CD4-positive, alpha-beta T cell treated with Interleukin-1 beta for 1 hour (primary cell): ENCODE measurements around the gene HNRNPK.
A peak's percentile ranks its signal among the peaks of the same experiment; 100 is the strongest.

Source experiments
- DNase-seq, 2 donors: peaks; one replicate each; pipeline ENCODE4 v3.0.0-alpha.2; 2020 to 2022

The HNRNPK gene

DNA sequence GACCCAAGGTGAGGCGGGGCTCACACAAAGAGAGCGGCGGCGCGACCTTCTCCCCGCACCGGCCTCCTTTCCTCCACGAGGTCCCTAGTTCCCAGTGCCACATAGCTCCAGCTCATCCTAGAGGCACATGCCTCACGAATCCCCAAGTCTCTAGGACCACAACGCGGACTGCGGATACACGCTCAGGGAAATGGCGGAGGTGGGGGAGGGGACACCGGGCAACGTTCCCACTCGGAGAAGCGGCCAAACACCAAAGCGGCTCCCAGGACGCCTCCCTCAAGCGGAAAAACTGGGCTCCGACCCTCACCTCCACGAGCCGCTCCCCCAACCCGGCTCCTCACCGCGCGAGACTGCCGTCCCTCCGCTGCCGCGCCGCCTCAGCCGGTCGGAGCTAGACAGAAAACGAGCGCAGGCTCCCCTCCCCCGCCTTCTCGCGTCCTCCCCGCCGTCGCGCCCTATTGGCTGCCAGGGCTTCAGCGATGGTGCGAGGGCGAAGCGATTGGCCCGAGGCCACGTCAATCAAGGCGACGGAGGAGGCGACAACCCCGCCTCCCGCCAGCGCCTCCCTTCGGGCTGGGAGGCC is at the start of gene HNRNPK:
HNRNPK (minus strand) TSS at position 404 of the 583 bp plus-strand sequence. CDS start 1,963 bp downstream, outside the sequence.
- peak; percentile 98 to 99 for DNase-seq

DNA sequence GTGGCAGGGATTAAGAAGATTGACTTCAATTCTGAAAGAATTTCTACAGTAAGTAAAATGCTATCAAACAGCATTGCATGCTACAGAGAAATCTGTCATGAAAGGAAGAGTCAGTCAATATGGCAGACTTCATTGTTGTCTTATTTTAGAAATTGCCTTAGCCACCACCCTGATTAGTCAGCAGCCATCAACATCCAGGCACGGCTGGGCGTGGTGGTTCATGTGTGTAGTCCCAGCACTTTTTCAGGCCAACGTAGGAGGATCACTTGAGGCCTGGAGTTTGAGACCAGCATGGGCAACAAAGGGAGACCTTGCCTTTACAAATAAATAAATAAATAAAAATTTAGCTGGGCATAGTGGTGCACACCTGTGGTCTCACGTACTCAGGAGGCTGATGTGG is 47.2 kb upstream of the HNRNPK start:
- no peak for DNase-seq

DNA sequence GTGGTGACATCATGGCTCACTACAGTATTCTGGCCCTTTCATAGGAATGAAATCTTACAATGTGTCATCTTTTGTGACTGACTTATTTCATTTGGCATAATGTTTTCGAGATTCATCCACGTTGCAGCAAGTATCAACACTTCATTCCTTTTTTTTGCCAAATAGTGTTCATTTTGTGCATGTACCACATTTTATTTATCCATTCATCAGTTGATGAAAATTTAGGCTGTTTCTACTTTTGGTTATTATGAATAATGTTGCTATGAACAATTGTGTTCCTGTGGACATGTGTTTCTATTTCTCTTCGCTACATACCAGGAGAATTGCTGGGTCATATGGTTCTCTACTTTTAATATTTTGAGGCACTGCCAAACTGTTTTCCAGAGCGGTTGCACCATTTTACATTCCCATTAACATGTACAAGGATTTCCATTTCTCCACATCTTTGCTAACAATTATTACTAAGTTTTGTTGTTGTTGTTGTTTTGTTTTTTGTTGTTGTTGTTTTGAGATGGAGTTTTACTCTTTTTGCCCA is 44.1 kb upstream of the HNRNPK start:
- DNase-seq = no peak

DNA sequence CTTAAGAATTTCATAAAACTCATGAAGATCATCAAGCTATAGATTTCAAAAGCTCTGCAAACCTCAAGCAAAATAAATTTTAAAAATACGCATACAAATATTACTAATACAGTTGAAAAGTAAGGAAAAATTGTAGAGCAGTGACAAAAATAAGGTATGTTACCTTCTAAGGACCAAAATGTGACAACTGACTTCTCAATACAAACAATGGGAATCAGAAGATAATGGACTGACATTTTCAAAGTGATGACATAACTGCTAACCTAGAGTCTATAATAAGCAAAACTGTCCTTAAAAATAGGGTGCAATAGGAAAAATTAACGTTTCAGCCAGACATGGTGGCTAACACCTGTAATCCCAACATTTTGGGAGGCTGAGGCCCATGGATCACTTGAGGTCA is 27.6 kb upstream of the HNRNPK start:
- no peak for DNase-seq

DNA sequence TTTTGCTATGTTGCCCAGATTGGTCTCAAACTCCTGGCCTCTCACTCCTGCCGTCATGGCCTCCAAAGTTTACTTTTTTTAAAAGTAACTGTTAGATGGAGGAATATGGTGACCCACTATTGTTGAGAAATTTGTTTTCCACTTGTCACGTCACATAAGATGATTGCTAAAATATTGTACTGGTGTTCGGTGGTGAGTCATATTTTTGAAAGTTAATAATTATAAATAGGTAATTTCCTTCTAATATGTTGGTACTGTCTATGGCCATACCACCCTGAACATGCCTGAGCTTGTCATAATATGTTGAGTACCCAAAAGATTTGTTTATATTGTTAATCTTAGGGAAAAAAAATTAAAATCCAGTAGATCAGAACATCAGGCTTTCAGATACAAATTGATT is 23.2 kb upstream of the HNRNPK start:
- DNase-seq = no peak

DNA sequence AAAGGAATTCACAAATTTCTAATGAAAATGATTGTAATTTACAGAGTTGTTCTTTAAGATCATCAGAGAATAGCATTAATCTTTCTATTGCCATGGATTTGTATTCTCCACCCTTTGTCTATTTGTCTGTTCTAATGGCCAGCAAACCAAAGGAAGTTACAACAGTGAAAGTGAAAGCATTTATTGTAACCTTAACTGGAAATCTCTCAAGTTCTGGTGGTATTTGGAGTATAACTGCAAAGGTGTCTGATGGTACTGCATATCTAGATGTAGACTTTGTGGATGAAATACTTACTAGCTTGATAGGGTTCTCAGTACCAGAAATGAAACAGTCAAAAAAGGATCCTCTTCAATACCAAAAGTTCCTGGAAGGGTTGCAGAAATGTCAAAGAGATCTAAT is 22.3 kb upstream of the HNRNPK start:
- DNase-seq = peak in 1 of 2 donors; percentile 25

DNA sequence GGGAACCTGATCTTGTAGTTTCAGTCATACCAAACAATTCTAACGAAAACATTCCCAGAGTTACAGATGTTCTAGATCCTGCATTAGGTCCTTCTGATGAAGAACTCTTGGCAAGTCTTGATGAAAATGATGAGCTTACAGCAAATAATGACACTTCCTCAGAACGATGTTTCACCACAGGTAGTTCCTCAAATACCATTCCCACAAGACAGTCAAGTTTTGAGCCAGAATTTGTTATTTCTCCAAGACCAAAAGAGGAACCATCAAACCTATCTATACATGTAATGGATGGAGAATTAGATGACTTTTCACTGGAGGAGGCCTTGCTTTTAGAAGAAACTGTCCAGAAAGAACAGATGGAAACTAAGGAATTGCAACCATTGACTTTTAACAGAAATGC is 21.6 kb upstream of the HNRNPK start:
- no peak for DNase-seq

DNA sequence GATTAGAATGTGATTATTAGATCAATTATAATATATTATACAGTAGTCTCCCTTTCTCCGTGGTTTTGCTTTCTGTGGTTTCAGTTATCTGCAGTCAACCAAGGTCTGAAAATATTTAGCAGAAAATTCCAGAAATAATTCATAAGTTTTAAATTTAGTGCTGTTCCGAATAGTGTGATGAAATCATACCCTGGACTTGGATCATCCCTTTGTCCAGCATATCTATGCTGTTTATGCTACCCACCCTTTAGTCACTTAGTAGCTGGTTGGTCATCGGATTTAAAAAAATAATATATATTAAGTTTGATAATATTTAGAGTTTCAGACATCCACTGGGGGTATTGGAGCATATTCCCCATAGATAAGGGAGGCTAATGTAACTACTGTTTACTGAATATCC is 20.2 kb upstream of the HNRNPK start:
- DNase-seq = no peak

DNA sequence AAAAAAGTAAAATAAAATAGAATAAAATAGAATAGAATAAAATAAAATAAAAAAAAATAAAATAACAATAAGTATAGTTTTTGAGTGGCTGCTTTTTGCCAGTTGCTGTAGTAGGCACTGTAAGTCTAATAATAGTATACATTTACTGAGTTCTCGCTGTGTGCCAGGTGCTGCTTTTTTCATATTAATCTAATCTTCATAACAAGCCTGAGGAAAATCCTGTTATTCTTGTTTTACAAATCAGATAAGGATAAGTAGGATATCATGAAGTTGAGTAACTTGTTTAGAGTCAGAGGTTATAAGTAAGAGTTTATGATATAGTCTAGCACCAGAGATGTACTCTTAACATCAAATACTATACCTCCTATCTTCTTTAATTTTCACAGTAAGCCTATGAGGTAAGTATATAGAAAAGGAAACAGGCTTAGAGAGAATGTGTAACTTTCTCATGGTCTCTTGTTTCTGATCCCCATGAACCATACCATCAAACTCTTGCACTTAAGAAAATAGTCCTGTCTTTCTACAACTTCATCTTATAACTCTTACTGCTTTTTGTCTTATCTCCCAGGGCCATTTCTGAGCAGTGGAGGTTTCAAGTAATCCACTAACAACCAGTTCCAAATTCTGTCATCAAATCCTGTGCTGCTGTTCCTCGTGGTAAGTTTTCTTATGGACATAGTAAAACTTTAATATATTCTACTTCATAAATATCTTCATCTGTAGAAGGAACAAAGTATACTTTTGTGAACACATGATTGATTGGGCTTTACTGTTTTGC is 19.3 kb upstream of the HNRNPK start:
- DNase-seq = no peak

DNA sequence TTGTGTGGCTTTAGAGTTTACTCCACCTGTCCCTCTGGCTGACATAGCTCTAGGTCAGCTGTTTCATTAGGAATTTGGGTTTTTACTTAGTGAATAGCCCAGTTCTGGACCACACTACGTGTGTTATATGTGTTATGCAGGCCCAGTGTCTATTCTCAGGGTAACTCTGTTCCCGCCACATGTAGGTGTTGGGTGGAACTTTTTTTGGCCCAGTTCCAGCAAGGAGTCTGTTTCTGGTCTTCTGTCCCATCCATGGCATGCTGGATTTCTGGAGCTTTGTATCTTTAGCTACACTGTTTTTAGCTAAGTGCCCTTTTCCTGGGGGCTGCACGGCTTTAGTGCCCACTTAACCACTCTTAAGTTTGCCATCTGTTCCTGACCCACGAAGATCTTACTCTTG is 16.1 kb upstream of the HNRNPK start:
- no peak for DNase-seq

DNA sequence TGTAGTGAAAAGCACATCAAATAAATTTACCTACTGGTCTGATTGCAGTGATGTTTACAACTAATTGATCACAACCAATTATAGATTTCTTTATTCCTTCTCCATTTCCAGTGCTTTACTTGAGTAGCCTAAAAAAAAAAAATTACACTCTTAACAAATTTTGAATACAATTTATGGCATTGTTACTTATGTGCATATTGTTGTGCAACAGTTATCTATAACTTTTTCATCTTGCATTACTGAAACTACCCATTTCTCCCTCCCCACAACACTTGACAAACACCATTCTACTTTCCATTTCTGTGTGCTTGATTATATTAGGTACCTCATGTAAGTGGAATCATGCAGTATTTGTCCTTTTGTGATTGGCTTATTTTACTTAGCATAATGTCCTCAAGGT is 12.9 kb upstream of the HNRNPK start:
- DNase-seq = no peak

DNA sequence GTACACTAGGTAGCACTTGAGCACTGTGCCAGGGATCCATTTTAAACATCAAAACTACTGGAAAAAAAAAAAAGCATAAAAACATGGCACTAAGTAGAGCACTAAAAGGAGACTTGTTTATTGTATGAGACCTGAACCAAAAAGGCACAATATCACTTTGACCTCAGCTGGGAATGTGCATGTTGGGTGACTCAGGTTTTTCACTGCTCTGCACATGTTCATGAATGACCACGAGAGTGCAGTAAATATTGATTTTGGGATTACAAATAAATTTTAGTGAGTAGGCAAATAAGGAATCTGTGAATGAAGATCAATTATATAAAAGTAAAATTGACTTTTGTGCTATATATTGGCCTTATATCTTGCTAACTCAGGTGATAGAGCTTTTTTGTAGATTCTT is 12.4 kb upstream of the HNRNPK start:
- no peak for DNase-seq

DNA sequence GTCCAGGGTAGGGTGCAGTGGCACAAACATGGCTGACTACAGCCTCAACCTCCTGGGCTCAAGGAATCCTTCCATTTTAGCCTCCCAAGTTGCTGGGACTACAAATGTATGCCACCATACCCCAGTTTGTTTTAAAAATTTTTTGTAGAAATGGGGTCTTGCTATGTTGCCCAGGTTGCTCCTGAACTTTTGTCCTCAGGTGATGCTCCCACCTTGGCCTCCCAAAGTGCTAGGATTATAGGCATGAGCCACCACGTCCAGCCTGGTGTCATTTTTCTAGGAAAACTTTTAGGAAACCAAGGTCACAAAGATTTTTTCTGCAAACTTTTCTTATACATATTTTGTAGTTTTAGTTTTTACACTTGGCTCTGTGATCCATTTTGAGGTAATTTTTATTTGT is 11.3 kb upstream of the HNRNPK start:
- DNase-seq = no peak

DNA sequence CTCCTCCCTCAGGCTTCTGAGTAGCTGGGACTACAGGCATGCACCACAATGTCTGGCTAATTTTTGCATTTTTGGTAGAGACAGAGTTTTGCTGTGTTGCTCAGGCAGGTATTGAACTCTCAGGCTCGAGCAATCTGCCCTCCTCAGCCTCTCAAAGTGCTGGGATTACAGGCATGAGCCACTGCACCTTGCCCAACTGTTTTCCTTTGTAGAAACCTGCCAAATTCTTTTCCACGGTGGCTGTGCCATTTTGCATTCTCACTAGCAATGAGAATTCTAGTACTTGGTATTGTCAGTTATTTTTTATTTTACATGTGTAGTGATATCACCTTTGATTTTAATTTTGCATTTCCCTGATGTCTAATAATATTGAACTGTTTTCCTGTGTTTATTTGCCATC is 8.4 kb upstream of the HNRNPK start:
- no peak for DNase-seq

DNA sequence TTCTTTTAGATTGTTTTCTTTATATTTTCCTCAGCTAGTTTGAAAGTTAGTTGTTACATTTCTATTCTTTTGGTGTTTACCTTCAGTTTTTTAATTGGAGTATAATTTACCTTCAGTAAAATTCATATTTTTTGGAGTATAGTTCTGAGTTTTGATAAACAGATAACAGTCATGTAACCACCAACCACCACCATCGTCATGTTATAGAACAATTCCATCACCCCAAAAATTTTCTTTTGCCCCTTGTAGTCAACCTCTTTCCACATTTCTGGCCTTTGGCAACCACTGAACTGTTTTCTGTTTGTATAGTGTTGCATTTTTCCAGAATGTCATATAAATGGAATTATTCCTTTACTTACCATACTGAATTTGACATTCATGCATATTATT is 7.4 kb upstream of the HNRNPK start:
- DNase-seq = no peak

DNA sequence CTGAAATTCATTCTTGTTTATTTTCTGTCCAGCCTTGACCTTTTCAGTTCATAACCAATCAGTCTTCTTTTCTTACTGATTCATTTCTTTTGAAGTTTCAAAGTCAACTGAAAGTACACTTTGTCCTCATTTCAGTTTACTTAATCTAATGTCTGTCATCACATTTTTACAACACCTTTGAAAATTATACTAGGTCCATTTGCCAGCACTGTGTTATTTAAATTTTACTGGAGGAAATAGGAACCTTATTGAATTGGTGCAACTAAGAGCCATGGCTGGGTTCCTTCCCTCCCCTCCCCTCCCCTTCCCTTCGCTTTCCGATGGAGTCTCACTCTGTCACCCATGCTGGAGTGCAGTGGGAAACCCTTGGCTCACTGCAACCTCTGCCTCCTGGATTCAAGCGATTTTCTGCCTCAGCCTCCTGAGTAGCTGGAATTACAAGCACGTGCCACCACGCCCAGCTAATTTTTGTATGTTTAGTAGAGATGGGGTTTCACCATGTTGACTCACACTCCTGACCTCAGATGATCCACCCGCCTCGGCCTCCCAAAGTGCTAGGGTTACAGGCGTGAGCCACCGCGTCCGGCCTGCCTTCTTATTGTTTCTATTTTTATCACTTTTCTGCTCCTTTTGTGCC is 6.9 kb upstream of the HNRNPK start:
- DNase-seq = peak in 1 of 2 donors; percentile 16

DNA sequence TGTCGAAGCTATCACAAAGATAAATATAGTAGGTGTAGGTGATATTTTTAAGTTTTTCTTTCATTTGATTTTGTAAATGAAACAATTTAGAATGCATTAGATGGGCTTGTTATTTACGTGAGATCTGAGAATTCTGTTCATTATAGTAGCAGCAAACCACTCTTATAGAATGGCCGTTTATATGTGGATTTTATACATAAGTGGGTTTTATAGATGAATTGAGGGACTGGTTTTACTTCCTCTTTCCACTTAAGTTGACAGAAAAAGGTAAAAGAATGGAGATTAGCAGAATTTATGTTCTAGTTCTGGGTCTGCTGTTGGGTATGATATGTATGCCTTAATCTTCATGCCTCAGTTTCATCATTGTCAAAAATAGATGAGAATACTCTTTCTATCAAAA is 6.2 kb upstream of the HNRNPK start:
- DNase-seq = no peak

DNA sequence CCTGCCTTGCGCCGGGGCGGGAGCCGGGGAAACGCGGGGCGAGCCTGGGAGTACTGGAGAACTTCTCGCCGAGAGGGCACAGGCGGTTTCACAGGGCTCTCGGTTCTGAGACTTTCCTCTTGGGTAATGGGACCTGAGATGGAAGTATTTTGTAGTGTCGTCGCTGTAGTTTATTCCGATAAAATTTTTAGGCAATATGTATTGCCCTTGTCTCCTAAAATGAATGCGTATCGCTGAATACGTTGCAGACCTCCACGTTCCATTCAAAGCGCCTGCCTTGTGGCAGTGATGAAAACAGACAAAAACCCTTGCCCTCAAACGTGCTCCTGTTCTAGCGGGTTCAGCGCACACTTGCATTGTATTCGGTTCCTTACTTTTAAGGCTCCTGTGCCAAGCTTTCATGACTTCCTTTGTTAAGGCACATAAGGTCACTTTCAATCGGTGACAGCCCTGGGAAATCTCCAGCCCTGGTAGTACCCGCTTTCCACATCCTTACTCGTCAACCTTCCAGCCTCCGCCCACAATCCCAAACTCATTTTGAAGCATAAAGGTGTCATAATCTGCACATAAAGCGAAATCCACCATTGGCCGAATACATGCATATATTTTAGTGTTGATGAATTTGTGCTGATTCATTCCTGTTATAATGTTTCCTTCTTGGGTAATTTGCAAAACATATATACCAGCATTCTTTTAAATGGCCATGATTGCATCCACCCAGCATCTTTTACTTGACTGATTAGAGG is 1.3 kb upstream of the HNRNPK start:
- DNase-seq = no peak

DNA sequence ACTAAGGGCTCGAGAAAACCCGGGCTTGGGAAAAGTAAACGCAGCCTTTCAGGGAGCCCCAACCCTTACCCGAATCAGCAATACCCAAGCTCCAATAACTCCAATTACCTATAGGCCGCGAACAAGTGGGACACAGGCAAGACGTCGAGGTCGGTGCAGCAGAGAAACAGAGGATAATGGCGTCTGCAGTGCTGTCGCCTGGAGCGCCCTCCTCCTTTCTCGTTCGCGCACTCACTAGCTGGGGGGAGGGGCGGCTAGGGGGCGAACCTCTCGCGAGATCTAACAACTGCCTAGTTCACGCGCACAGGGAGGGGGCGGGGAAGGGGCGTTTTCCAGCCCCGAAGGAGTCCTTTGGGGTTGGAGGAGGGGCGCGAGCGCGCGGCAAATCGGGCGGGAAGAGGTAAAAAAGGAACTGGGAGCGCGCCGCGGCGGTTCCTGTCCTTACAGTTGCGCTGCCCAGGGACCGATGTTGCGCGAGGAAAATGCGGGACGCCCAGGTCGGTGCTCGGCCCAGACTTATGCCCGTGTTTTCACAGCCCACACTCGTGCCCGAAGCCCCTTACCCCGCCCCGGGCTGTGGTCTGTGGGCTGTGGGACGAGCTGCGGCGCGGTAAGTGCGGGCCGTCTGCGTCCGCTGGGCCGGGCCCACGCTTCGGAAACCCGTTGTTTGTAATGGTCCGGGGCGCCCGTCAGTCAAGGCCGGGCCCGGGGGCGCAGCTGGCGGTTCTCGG is 545 bp upstream of the HNRNPK start, which contains the start of gene RMI1:
RMI1 (plus strand) TSS at position 411 of the 731 bp plus-strand sequence. CDS start 20,182 bp downstream, outside the sequence.
- peak; percentile 98 to 99 for DNase-seq

DNA sequence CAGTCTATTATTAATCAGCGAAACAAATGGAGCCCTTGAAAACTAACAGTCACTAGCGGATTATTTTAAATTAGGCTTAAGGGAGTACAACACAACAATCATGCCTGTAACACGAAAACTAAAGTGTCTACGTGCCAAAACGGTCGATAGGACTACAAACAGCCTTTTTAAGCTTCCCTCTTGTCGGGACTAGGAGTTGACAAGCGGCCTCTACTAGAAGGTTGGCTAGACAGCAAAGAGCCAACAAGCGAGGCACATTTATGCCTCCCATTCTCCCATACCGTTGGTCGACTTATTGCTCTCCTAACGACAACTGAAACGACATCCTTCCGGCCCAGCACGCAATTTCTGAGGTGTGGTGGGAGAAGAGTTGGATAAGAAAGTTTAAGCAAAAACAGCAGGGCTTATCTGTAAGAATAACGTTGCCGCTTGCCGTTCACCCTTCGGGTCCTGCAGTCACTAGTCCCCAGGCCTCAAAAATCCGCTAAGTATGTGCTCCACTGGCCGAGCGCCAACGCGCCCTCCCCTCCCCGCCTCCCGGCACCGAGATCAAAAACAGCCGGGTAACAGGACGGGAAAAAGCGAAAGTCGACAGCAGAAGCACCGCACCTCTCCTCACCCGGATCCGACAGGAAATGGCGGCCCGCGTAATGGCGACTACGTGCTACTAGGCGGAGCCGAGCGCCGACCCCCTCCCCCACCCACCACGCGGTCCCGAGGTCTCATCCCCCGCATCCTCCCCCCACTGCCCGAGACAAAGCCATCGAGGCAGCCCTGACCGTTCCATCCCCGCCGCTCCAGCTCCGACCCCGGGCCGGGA is 813 bp downstream of the HNRNPK start:
- peak; percentile 90 for DNase-seq

DNA sequence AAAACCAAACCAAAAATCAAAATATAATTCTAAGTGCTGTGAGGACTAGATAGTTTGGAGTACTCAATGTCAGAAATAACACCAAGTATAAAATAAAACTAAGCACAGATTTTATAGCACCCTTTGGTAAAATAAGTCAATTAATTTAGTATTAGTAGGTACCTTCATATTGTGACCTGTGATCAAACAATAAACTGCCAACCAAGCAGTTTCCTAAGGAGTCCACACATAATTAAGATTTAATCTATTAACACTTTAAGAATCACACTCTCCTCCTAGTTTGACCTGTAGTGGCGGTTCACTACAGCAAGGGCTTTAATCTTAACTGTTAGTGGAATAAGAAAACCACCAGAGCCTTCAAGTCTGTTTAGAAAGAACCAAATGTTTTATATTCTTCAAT is 2.8 kb downstream of the HNRNPK start:
- no peak for DNase-seq

DNA sequence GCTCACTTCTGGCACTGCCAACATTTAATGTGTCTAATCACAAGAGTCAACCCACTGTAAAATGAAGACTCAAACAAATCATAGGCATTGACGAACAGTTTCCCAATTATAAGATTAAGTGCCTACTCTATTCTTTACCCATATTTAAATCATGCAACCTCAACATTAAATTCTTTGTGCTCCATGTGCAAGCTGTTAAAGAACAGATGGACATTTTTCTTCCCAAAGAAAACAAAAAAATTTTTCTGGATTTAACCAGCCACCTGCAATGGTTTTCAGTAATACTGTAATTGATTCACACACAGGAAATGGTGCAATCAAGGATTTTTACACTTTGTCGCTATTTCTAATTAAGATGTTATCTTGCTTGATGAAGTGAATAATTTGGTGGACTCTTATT is 3.6 kb downstream of the HNRNPK start:
- DNase-seq = no peak
